ENCODE results near the gene NRTN.

GRCh38 chr19:5844456-5845433 is 39.9 kb downstream of the NRTN start:
- TF ChIP-seq, protein P1, sequence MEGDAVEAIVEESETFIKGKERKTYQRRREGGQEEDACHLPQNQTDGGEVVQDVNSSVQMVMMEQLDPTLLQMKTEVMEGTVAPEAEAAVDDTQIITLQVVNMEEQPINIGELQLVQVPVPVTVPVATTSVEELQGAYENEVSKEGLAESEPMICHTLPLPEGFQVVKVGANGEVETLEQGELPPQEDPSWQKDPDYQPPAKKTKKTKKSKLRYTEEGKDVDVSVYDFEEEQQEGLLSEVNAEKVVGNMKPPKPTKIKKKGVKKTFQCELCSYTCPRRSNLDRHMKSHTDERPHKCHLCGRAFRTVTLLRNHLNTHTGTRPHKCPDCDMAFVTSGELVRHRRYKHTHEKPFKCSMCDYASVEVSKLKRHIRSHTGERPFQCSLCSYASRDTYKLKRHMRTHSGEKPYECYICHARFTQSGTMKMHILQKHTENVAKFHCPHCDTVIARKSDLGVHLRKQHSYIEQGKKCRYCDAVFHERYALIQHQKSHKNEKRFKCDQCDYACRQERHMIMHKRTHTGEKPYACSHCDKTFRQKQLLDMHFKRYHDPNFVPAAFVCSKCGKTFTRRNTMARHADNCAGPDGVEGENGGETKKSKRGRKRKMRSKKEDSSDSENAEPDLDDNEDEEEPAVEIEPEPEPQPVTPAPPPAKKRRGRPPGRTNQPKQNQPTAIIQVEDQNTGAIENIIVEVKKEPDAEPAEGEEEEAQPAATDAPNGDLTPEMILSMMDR (conservative IDR thresholded peaks at IDR 0.05; ENCODE audit: low read depth, low read length) = no peak
- TF ChIP-seq EZH2 (IDR thresholded peaks at IDR 0.05; ENCODE audit: low read length, unreplicated experiment) (no peak), EZH2phosphoT487 (IDR thresholded peaks at IDR 0.05; ENCODE audit: borderline replicate concordance, low read length) (no peak)
